Caco-2 (cell line): ENCODE measurements around the gene MTHFSD. TPM values are rescaled to one million over a fixed set of nuclear protein-coding genes. Genes with fewer than 3 reads are reported as not detected.
A peak's percentile ranks its signal among the peaks of the same experiment; 100 is the strongest.

Experiments used
- BruUV-seq: library from RNA; stranded (reverse); fragments of 400-500 nt; replicated peaks from 2 replicates; lab custom pipeline; 2021; lab: Mats Ljungman, UMichigan
- CTCF ChIA-PET: fragments of 300-600 bp; sonication (Branson Sonifier 250); formaldehyde crosslinking; loops from one replicate; lab custom pipeline; 2022; ENCODE audit warnings: antibody characterized with exemption; lab: Charles Lee
- POLR2A ChIA-PET: fragments of 300-600 bp; sonication (Branson Sonifier 250); formaldehyde crosslinking; loops from one replicate; lab custom pipeline; 2022; ENCODE audit warnings: antibody characterized with exemption; lab: Charles Lee
- DNase-seq, 2 experiments: peaks; one replicate each; pipeline versions ENCODE4 v3.0.0 to v3.0.0-alpha.2; 2020 to 2022
- H3K27me3 ChIP-seq: replicated peaks from 2 replicates; pipeline ENCODE4 v1.6.0; 2011; ENCODE audit warnings: low read length; ENCODE audit not compliant: control insufficient read depth, insufficient read depth
- H3K36me3 ChIP-seq: 2 replicates; pipeline ENCODE4 v1.5.1; 2011; ENCODE audit warnings: low read length; ENCODE audit not compliant: control insufficient read depth, insufficient read depth
- H3K4me1 ChIP-seq: fragments of 250-450 bp; sonication (Bioruptor Pico); 2 replicates; pipeline ENCODE4 v1.5.1; 2020; ENCODE audit warnings: mild to moderate bottlenecking
- H3K4me3 ChIP-seq: 2 replicates; pipeline ENCODE4 v1.5.1; 2011; ENCODE audit warnings: low read depth, mild to moderate bottlenecking, control low read depth, low read length
- H3K9me3 ChIP-seq: fragments of 250-450 bp; sonication (Bioruptor Pico); 2 replicates; pipeline ENCODE4 v1.5.1; 2020; ENCODE audit warnings: mild to moderate bottlenecking, moderate library complexity
- H3K27ac Mint-ChIP-seq: one replicate; pipeline ENCODE4 v1.8.0; 2022; ENCODE audit warnings: mixed read lengths; ENCODE audit not compliant: unreplicated experiment
- H3K27me3 Mint-ChIP-seq: one replicate; pipeline ENCODE4 v1.8.0; 2022; ENCODE audit warnings: mixed read lengths; ENCODE audit not compliant: insufficient read depth, unreplicated experiment
- H3K36me3 Mint-ChIP-seq: one replicate; pipeline ENCODE4 v1.8.0; 2022; ENCODE audit warnings: mild to moderate bottlenecking, mixed read lengths; ENCODE audit not compliant: insufficient read depth, unreplicated experiment
- H3K4me1 Mint-ChIP-seq: one replicate; pipeline ENCODE4 v1.8.0; 2022; ENCODE audit warnings: low read depth, mixed read lengths; ENCODE audit not compliant: unreplicated experiment
- H3K4me3 Mint-ChIP-seq: one replicate; pipeline ENCODE4 v1.8.0; 2022; ENCODE audit warnings: mild to moderate bottlenecking, moderate library complexity, mixed read lengths; ENCODE audit not compliant: unreplicated experiment
- H3K9me3 Mint-ChIP-seq: one replicate; pipeline ENCODE4 v1.8.0; 2022; ENCODE audit warnings: mixed read lengths; ENCODE audit not compliant: unreplicated experiment
- CTCF ChIP-seq, 2 experiments: fragments of 200-600 bp in 1 of 2; IDR thresholded peaks; 1 replicate in 1 of 2; 2 replicates in 1 of 2; pipeline versions ENCODE4 v1.5.1 to v1.8.0; 2011 to 2022; ENCODE audit warnings: antibody characterized with exemption in 1 of 2, control low read depth in 1 of 2, inconsistent platforms in 1 of 2, low read depth in 1 of 2, low read length in 1 of 2, mild to moderate bottlenecking in 1 of 2, moderate library complexity in 1 of 2; ENCODE audit not compliant: insufficient read depth in 1 of 2, severe bottlenecking in 1 of 2, unreplicated experiment in 1 of 2
- intact Hi-C: fragments of 100-400 bp; cut with micrococcal nuclease; formaldehyde crosslinking; loops from one replicate; pipeline ENCODE4 v1.10.0; 2022; ENCODE audit not compliant: unreplicated experiment
- total RNA-seq: library from RNA; stranded (reverse); gene quantifications from 2 replicates; pipeline ENCODE4 v1.2.3, GENCODE V29; 2022

MTHFSD gene
- total RNA-seq, 1 experiment from 2014 or later = 33.0 TPM

GRCh38 chr16:86565644-86566511 lies 10.8 kb upstream of the MTHFSD start:
- H3K36me3 ChIP-seq = no peaks in the 10 kb centered on the region
- Mint-ChIP-seq H3K36me3 (peaks cover 5% of the 10 kb centered on the region), H3K4me3 (no peak overlapping the region), H3K4me1 (peaks cover 6% of the 10 kb centered on the region), H3K9me3 (no peaks in the 10 kb centered on the region), H3K27me3 (peaks cover 10% of the 10 kb centered on the region), H3K27ac (no peak overlapping the region)
- no peak overlapping the region for H3K4me3 ChIP-seq
- no peaks in the 10 kb centered on the region for H3K9me3 ChIP-seq
- intact Hi-C loops = no loop called here
- BruUV-seq = no TSS peak
- TF ChIP-seq CTCF (IDR thresholded peaks at IDR 0.05; ENCODE audit: insufficient read depth in 1 of 2, low read depth in 1 of 2, low read length in 1 of 2, severe bottlenecking in 1 of 2, unreplicated experiment in 1 of 2) = no peak
- ChIA-PET CTCF (no interaction called here), POLR2A (no interaction called here)
- no peaks in the 10 kb centered on the region for H3K27me3 ChIP-seq
- no peaks in the 10 kb centered on the region for H3K4me1 ChIP-seq
- DNase-seq = no peak

GRCh38 chr16:86565181-86565631 lies 10.2 kb upstream of the MTHFSD start:
- Mint-ChIP-seq H3K36me3 (peaks cover 5% of the 10 kb centered on the region), H3K4me3 (no peak overlapping the region), H3K27me3 (peaks cover 10% of the 10 kb centered on the region), H3K9me3 (no peaks in the 10 kb centered on the region), H3K27ac (no peak overlapping the region), H3K4me1 (peaks cover 6% of the 10 kb centered on the region)
- intact Hi-C loops = no loop called here
- Histone ChIP-seq H3K4me3 (no peak overlapping the region), H3K36me3 (no peaks in the 10 kb centered on the region), H3K9me3 (no peaks in the 10 kb centered on the region), H3K4me1 (no peaks in the 10 kb centered on the region), H3K27me3 (no peaks in the 10 kb centered on the region)
- no TSS peak for BruUV-seq
- DNase-seq = no peak
- TF ChIP-seq CTCF (IDR thresholded peaks at IDR 0.05; ENCODE audit: insufficient read depth in 1 of 2, low read depth in 1 of 2, low read length in 1 of 2, severe bottlenecking in 1 of 2, unreplicated experiment in 1 of 2) = no peak
- ChIA-PET CTCF (interaction anchor here (0.7 to 2.7 kb wide), 5 partner anchors 309 to 712 kb away, joined by 3 to 35 read pairs (median 4); no protein-coding TSS in a partner anchor), POLR2A (no interaction called here)

GRCh38 chr16:86563469-86564345 lies 8.7 kb upstream of the MTHFSD start:
- POLR2A ChIA-PET = no interaction called here
- Histone ChIP-seq H3K4me1 (no peaks in the 10 kb centered on the region), H3K27me3 (no peaks in the 10 kb centered on the region), H3K36me3 (no peaks in the 10 kb centered on the region), H3K9me3 (no peaks in the 10 kb centered on the region), H3K4me3 (peak overlapping the region; percentile 17; the same call in 1 of the 2 replicates)
- CTCF ChIA-PET = interaction anchor here (0.5 to 2.7 kb wide), 9 partner anchors 13 to 715 kb away, joined by 3 to 35 read pairs (median 5); no protein-coding TSS in a partner anchor
- peak; percentile 100 for TF ChIP-seq CTCF (IDR thresholded peaks at IDR 0.05; ENCODE audit: insufficient read depth in 1 of 2, low read depth in 1 of 2, low read length in 1 of 2, severe bottlenecking in 1 of 2, unreplicated experiment in 1 of 2)
- Mint-ChIP-seq H3K27me3 (peaks cover 10% of the 10 kb centered on the region), H3K4me1 (peaks cover 6% of the 10 kb centered on the region), H3K36me3 (peaks cover 5% of the 10 kb centered on the region), H3K4me3 (peak overlapping the region; percentile 69), H3K27ac (no peak overlapping the region), H3K9me3 (no peaks in the 10 kb centered on the region)
- intact Hi-C loops = loop anchor here (1.0 to 5.0 kb wide), 4 partner anchors 271 to 734 kb away; no protein-coding TSS in a partner anchor
- no TSS peak for BruUV-seq
- peak; percentile 88 to 92 for DNase-seq
